Neural progenitor cell (in vitro differentiated cells): Measurements from ENCODE around the gene KDM4B. TPM values are rescaled to one million over a fixed set of nuclear protein-coding genes. Genes with fewer than 3 reads are reported as not detected.

Experiments
- DNase-seq: peaks from one replicate; pipeline ENCODE4 v3.0.0-alpha.2; 2016; ENCODE audit warnings: low spot score
- H2AFZ ChIP-seq: fragments of 200-600 bp; sonication (generic); replicated peaks from 2 replicates; pipeline ENCODE4 v1.6.1; 2016; ENCODE audit warnings: antibody characterized with exemption
- H3F3A ChIP-seq: fragments of 200-600 bp; sonication (generic); 2 replicates; pipeline ENCODE4 v1.6.1; 2016; ENCODE audit warnings: antibody characterized with exemption, low read depth
- H3K27ac ChIP-seq: fragments of 200-600 bp; sonication (generic); 2 replicates; pipeline ENCODE4 v1.5.1; 2016; ENCODE audit warnings: mild to moderate bottlenecking
- H3K27me3 ChIP-seq: fragments of 200-600 bp; sonication (generic); 2 replicates; pipeline ENCODE4 v1.6.1; 2016; ENCODE audit warnings: mild to moderate bottlenecking, moderate library complexity
- H3K36me3 ChIP-seq: fragments of 200-600 bp; sonication (generic); 2 replicates; pipeline ENCODE4 v1.5.1; 2016
- H3K4me1 ChIP-seq: fragments of 200-600 bp; sonication (generic); 2 replicates; pipeline ENCODE4 v1.6.1; 2016; ENCODE audit warnings: mixed run types
- H3K4me2 ChIP-seq: fragments of 200-600 bp; sonication (generic); 2 replicates; pipeline ENCODE4 v1.6.1; 2016
- H3K4me3 ChIP-seq: fragments of 200-600 bp; sonication (generic); 2 replicates; pipeline ENCODE4 v1.5.1; 2016
- H3K79me2 ChIP-seq: fragments of 200-600 bp; sonication (generic); 2 replicates; pipeline ENCODE4 v1.6.1; 2016; ENCODE audit warnings: low read depth
- H3K9ac ChIP-seq: fragments of 200-600 bp; sonication (generic); 2 replicates; pipeline ENCODE4 v1.6.1; 2016
- H3K9me3 ChIP-seq: fragments of 200-600 bp; sonication (generic); 2 replicates; pipeline ENCODE4 v1.5.1; 2016; ENCODE audit warnings: low read depth
- H4K20me1 ChIP-seq: fragments of 200-600 bp; sonication (generic); 2 replicates; pipeline ENCODE4 v1.6.1; 2016; ENCODE audit warnings: low read depth
- H3K27ac Mint-ChIP-seq: 3 replicates; pipeline ENCODE4 v1.8.0; 2021; ENCODE audit warnings: mixed read lengths
- H3K27me3 Mint-ChIP-seq: 2 replicates; pipeline ENCODE4 v1.8.0; 2022; ENCODE audit warnings: low read depth, mild to moderate bottlenecking, inconsistent platforms, moderate library complexity, mixed read lengths; ENCODE audit not compliant: insufficient read depth
- H3K36me3 Mint-ChIP-seq: 3 replicates; pipeline ENCODE4 v1.8.0; 2021; ENCODE audit warnings: mixed read lengths
- H3K4me1 Mint-ChIP-seq: 3 replicates; pipeline ENCODE4 v1.8.0; 2021; ENCODE audit warnings: mixed read lengths
- H3K4me3 Mint-ChIP-seq: 3 replicates; pipeline ENCODE4 v1.8.0; 2021; ENCODE audit warnings: mild to moderate bottlenecking, moderate library complexity, mixed read lengths
- H3K9me3 Mint-ChIP-seq: 3 replicates; pipeline ENCODE4 v1.8.0; 2020; ENCODE audit warnings: mixed read lengths
- CTCF ChIP-seq: fragments of 200-600 bp; sonication (generic); IDR thresholded peaks from 2 replicates; pipeline ENCODE4 v1.5.1; 2017; ENCODE audit warnings: antibody characterized with exemption, mild to moderate bottlenecking
- EZH2 ChIP-seq: fragments of 200-600 bp; sonication (generic); IDR thresholded peaks from 2 replicates; pipeline ENCODE4 v1.6.1; 2017; ENCODE audit warnings: antibody characterized with exemption, mild to moderate bottlenecking, moderate library complexity
- EZH2phosphoT487 ChIP-seq: fragments of 200-600 bp; sonication (generic); IDR thresholded peaks from 2 replicates; pipeline ENCODE4 v1.6.1; 2017; ENCODE audit warnings: antibody characterized with exemption
- total RNA-seq: library from RNA; depleted of rRNA; stranded (reverse); fragments of >200 nt; gene quantifications from 2 replicates; pipeline ENCODE4 v1.2.3, GENCODE V29; 2015; ENCODE audit warnings: low replicate concordance

Gene KDM4B
- total RNA-seq, 1 donor from 2014 or later: 16.0 TPM

- DNase-seq: no peak
- Histone ChIP-seq H3K36me3 (no peaks in the 10 kb centered on the region), H3K9ac (no peak overlapping the region), H3F3A (peaks cover 38% of the 10 kb centered on the region), H3K79me2 (no peaks in the 10 kb centered on the region), H3K4me1 (peaks cover 18% of the 10 kb centered on the region), H3K27me3 (no peaks in the 10 kb centered on the region), H3K9me3 (no peaks in the 10 kb centered on the region), H3K27ac (peak overlapping the region; percentile 70), H2AFZ (no peak overlapping the region), H4K20me1 (peaks cover 46% of the 10 kb centered on the region), H3K4me2 (no peak overlapping the region), H3K4me3 (no peak overlapping the region)
- no peak overlapping the region for H3K4me3 Mint-ChIP-seq
- peak overlapping the region; percentile 63 for H3K27ac Mint-ChIP-seq
- peaks cover 12% of the 10 kb centered on the region for H3K36me3 Mint-ChIP-seq
- no peaks in the 10 kb centered on the region for H3K9me3 Mint-ChIP-seq
- H3K27me3 Mint-ChIP-seq: peaks cover 3% of the 10 kb centered on the region
- TF ChIP-seq EZH2phosphoT487 (no peak), EZH2 (no peak), CTCF (no peak)
- H3K4me1 Mint-ChIP-seq: peaks cover 49% of the 10 kb centered on the region
Observed at GRCh38 chr19:5086230-5086629, 117.3 kb downstream of the KDM4B start.

- DNase-seq: peak; percentile 69
- peaks cover 52% of the 10 kb centered on the region for H4K20me1 ChIP-seq
- peaks cover 12% of the 10 kb centered on the region for H3K36me3 Mint-ChIP-seq
- TF ChIP-seq CTCF (peak; percentile 34), EZH2phosphoT487 (no peak)
- no peaks in the 10 kb centered on the region for H3K79me2 ChIP-seq
- no peak overlapping the region for H3K27ac Mint-ChIP-seq
- no peak overlapping the region for H3K4me3 Mint-ChIP-seq
- no peak overlapping the region for H3K4me3 ChIP-seq
- no peaks in the 10 kb centered on the region for H3K36me3 ChIP-seq
- peaks cover 56% of the 10 kb centered on the region for H3K4me1 Mint-ChIP-seq
- no peaks in the 10 kb centered on the region for H3K27me3 ChIP-seq
- H3K9ac ChIP-seq: no peak overlapping the region
- peaks cover 3% of the 10 kb centered on the region for H3K27me3 Mint-ChIP-seq
- no peaks in the 10 kb centered on the region for H3K9me3 ChIP-seq
- H3K4me1 ChIP-seq: peaks cover 25% of the 10 kb centered on the region
- H2AFZ ChIP-seq: no peak overlapping the region
- H3K4me2 ChIP-seq: no peak overlapping the region
- no peaks in the 10 kb centered on the region for H3K9me3 Mint-ChIP-seq
- H3K27ac ChIP-seq: peak overlapping the region; percentile 70
- peaks cover 44% of the 10 kb centered on the region for H3F3A ChIP-seq
Observed at GRCh38 chr19:5086725-5087439, 118.0 kb downstream of the KDM4B start.

- H3K27ac Mint-ChIP-seq: peak overlapping the region; percentile 13
- H3K4me3 ChIP-seq: no peak overlapping the region
- H3K4me2 ChIP-seq: no peak overlapping the region
- H3K9me3 ChIP-seq: no peaks in the 10 kb centered on the region
- no peaks in the 10 kb centered on the region for H3K36me3 ChIP-seq
- peaks cover 62% of the 10 kb centered on the region for H4K20me1 ChIP-seq
- H3K4me3 Mint-ChIP-seq: peak overlapping the region; percentile 6
- no peak overlapping the region for H3K27ac ChIP-seq
- no peaks in the 10 kb centered on the region for H3K27me3 ChIP-seq
- peaks cover 6% of the 10 kb centered on the region for H3K27me3 Mint-ChIP-seq
- H2AFZ ChIP-seq: no peak overlapping the region
- TF ChIP-seq CTCF: no peak
- no peak for TF ChIP-seq EZH2
- no peak for TF ChIP-seq EZH2phosphoT487
- no peaks in the 10 kb centered on the region for H3K9me3 Mint-ChIP-seq
- H3K36me3 Mint-ChIP-seq: peaks cover 9% of the 10 kb centered on the region
- no peak overlapping the region for H3K9ac ChIP-seq
- peaks cover 36% of the 10 kb centered on the region for H3K4me1 ChIP-seq
- no peaks in the 10 kb centered on the region for H3K79me2 ChIP-seq
- peaks cover 69% of the 10 kb centered on the region for H3K4me1 Mint-ChIP-seq
- no peak for DNase-seq
- peaks cover 32% of the 10 kb centered on the region for H3F3A ChIP-seq
Observed at GRCh38 chr19:5089283-5089682, 120.4 kb downstream of the KDM4B start.
